ENCODE data around the gene PLA2G2D.

- TF ChIP-seq POLR2AphosphoS5 (IDR thresholded peaks at IDR 0.05), result no peak
- no peak for TF ChIP-seq POLR2A (IDR thresholded peaks at IDR 0.05; ENCODE audit: low read depth)
- TF ChIP-seq EP300 (IDR thresholded peaks at IDR 0.05), result no peak
- TF ChIP-seq CTCF (IDR thresholded peaks at IDR 0.05), result no peak
Measured at GRCh38 chr1:20139776-20140612, 20.7 kb upstream of the PLA2G2D start.

Measured in esophagus muscularis mucosa (tissue), 4 donors.